ENCODE measurements around the gene ANKS1B. TPM values are rescaled to one million over a fixed set of nuclear protein-coding genes. Genes with fewer than 3 reads are reported as not detected.

ANKS1B gene
- total RNA-seq, 1 experiment from 2014 or later, result 0.54 TPM

DNA sequence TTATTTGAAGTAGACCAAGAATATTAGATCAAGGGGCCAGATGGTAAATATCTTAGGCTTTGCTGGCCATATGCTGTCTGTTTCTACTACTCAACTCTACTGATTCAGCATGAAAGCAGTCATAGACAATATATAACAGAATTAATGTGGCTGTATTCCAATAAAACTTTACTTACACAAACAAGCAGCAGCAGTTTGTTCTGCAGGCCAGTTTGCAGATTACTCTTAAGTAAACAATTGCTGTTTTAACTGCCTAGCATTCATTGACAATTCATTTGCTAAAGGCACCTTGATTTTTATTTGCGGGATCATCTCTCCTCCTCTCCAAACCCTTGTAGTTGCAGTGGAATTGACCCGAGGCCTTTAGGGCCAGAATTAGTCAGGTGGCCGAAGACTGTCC is 431.3 kb downstream of the ANKS1B start:
- TF ChIP-seq, protein P1, sequence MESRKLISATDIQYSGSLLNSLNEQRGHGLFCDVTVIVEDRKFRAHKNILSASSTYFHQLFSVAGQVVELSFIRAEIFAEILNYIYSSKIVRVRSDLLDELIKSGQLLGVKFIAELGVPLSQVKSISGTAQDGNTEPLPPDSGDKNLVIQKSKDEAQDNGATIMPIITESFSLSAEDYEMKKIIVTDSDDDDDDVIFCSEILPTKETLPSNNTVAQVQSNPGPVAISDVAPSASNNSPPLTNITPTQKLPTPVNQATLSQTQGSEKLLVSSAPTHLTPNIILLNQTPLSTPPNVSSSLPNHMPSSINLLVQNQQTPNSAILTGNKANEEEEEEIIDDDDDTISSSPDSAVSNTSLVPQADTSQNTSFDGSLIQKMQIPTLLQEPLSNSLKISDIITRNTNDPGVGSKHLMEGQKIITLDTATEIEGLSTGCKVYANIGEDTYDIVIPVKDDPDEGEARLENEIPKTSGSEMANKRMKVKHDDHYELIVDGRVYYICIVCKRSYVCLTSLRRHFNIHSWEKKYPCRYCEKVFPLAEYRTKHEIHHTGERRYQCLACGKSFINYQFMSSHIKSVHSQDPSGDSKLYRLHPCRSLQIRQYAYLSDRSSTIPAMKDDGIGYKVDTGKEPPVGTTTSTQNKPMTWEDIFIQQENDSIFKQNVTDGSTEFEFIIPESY (IDR thresholded peaks at IDR 0.05; ENCODE audit: extremely low read depth, insufficient replicate concordance, low read length), result no peak
- TF ChIP-seq EZH2 (IDR thresholded peaks at IDR 0.05), result no peak
- no peak for TF ChIP-seq SP1 (IDR thresholded peaks at IDR 0.05; ENCODE audit: low read depth)
- TF ChIP-seq SRF (IDR thresholded peaks at IDR 0.05; ENCODE audit: low read depth), result no peak
- TF ChIP-seq, protein P2, sequence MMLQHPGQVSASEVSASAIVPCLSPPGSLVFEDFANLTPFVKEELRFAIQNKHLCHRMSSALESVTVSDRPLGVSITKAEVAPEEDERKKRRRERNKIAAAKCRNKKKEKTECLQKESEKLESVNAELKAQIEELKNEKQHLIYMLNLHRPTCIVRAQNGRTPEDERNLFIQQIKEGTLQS (IDR thresholded peaks at IDR 0.05), result no peak
- TF ChIP-seq EGR1 (IDR thresholded peaks at IDR 0.05; ENCODE audit: low read depth), result no peak
- no peak for TF ChIP-seq ELF1 (IDR thresholded peaks at IDR 0.05; ENCODE audit: borderline replicate concordance, low read depth)
- TF ChIP-seq TCF7L2 (IDR thresholded peaks at IDR 0.05; ENCODE audit: borderline replicate concordance, extremely low read depth, insufficient read depth, insufficient read length), result no peak
- TF ChIP-seq, protein P3, sequence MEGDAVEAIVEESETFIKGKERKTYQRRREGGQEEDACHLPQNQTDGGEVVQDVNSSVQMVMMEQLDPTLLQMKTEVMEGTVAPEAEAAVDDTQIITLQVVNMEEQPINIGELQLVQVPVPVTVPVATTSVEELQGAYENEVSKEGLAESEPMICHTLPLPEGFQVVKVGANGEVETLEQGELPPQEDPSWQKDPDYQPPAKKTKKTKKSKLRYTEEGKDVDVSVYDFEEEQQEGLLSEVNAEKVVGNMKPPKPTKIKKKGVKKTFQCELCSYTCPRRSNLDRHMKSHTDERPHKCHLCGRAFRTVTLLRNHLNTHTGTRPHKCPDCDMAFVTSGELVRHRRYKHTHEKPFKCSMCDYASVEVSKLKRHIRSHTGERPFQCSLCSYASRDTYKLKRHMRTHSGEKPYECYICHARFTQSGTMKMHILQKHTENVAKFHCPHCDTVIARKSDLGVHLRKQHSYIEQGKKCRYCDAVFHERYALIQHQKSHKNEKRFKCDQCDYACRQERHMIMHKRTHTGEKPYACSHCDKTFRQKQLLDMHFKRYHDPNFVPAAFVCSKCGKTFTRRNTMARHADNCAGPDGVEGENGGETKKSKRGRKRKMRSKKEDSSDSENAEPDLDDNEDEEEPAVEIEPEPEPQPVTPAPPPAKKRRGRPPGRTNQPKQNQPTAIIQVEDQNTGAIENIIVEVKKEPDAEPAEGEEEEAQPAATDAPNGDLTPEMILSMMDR (IDR thresholded peaks at IDR 0.05 in 2 of 3, conservative IDR thresholded peaks at IDR 0.05 in 1 of 3; ENCODE audit: borderline replicate concordance in 1 of 3, insufficient read depth in 1 of 3, low read depth in 2 of 3, low read length in 2 of 3), result no peak
- no peak for TF ChIP-seq POLR2A (IDR thresholded peaks at IDR 0.05; ENCODE audit: borderline replicate concordance, extremely low read depth, insufficient read depth, insufficient read length)
- no peak for TF ChIP-seq FOSL1 (IDR thresholded peaks at IDR 0.05; ENCODE audit: low read depth)
- TF ChIP-seq RAD21 (IDR thresholded peaks at IDR 0.05; ENCODE audit: low read depth), result no peak
- TF ChIP-seq ZNF274 (IDR thresholded peaks at IDR 0.05; ENCODE audit: low read depth, low read length), result no peak
- TF ChIP-seq JUND (IDR thresholded peaks at IDR 0.05), result no peak
- TF ChIP-seq SIN3A (IDR thresholded peaks at IDR 0.05; ENCODE audit: low read depth), result no peak
- TF ChIP-seq, protein P4, sequence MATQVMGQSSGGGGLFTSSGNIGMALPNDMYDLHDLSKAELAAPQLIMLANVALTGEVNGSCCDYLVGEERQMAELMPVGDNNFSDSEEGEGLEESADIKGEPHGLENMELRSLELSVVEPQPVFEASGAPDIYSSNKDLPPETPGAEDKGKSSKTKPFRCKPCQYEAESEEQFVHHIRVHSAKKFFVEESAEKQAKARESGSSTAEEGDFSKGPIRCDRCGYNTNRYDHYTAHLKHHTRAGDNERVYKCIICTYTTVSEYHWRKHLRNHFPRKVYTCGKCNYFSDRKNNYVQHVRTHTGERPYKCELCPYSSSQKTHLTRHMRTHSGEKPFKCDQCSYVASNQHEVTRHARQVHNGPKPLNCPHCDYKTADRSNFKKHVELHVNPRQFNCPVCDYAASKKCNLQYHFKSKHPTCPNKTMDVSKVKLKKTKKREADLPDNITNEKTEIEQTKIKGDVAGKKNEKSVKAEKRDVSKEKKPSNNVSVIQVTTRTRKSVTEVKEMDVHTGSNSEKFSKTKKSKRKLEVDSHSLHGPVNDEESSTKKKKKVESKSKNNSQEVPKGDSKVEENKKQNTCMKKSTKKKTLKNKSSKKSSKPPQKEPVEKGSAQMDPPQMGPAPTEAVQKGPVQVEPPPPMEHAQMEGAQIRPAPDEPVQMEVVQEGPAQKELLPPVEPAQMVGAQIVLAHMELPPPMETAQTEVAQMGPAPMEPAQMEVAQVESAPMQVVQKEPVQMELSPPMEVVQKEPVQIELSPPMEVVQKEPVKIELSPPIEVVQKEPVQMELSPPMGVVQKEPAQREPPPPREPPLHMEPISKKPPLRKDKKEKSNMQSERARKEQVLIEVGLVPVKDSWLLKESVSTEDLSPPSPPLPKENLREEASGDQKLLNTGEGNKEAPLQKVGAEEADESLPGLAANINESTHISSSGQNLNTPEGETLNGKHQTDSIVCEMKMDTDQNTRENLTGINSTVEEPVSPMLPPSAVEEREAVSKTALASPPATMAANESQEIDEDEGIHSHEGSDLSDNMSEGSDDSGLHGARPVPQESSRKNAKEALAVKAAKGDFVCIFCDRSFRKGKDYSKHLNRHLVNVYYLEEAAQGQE (IDR thresholded peaks at IDR 0.05; ENCODE audit: low read depth), result no peak
- no peak for TF ChIP-seq YY1 (IDR thresholded peaks at IDR 0.05; ENCODE audit: extremely low read depth, insufficient replicate concordance, low read depth, low read length)
- TF ChIP-seq POLR2AphosphoS5 (IDR thresholded peaks at IDR 0.05; ENCODE audit: low read depth, low read length), result no peak
- no peak for TF ChIP-seq EZH2phosphoT487 (IDR thresholded peaks at IDR 0.05; ENCODE audit: borderline replicate concordance)
- Histone ChIP-seq H3K27ac (ENCODE audit: low read depth, low read length) (no peak overlapping the region), H3K27me3 (ENCODE audit: insufficient read depth, low read length) (no peaks in the 10 kb centered on the region), H3K4me2 (ENCODE audit: low read length) (no peak overlapping the region), H3K4me3 (replicated peaks in 1 of 2; ENCODE audit: low read depth in 1 of 2, low read length in 2 of 2) (no peak overlapping the region), H3K9ac (ENCODE audit: low read length) (no peak overlapping the region), H3K36me3 (ENCODE audit: control insufficient read depth in 1 of 2, insufficient read depth in 2 of 2, low read length in 2 of 2) (no peaks in the 10 kb centered on the region), H3K79me2 (ENCODE audit: insufficient read depth, low read length) (no peaks in the 10 kb centered on the region), H3K9me2 (ENCODE audit: insufficient read depth) (no peaks in the 10 kb centered on the region), H4K20me1 (ENCODE audit: insufficient read depth) (no peaks in the 10 kb centered on the region), H3K9me3 (ENCODE audit: control insufficient read depth in 1 of 2, insufficient read depth in 1 of 2, low read depth in 1 of 2, low read length in 2 of 2) (no peaks in the 10 kb centered on the region), H2AFZ (ENCODE audit: low read depth, low read length, poor library complexity, severe bottlenecking) (no peak overlapping the region), H3K4me1 (ENCODE audit: control insufficient read depth in 1 of 2, insufficient read depth in 2 of 2, low read length in 2 of 2) (no peaks in the 10 kb centered on the region)
- ChIA-PET RAD21 (ENCODE audit: low non-redundant PET in 1 of 2, low total read pairs in 2 of 2, uncharacterized antibody in 2 of 2, unreplicated experiment in 2 of 2) (no interaction called here), CTCF (no interaction called here), POLR2A (no interaction called here)
- BruUV-seq (replicated peaks), result no TSS peak
- intact Hi-C loops (cut with micrococcal nuclease), result no loop called here
- ATAC-seq (no peak), DNase-seq (ENCODE audit: low read depth, low spot score) (no peak)

Measured in HCT116 (cell line).